Stimulated activated CD8-positive, alpha-beta memory T cell treated with anti-CD3 and anti-CD28 coated beads, Interleukin-4, amount 100 ng/mL, for 48 hours (primary cell): ENCODE measurements around the gene C11orf98.
"Not testable (repeated sequence)": the region's sequence is repeated elsewhere in the genome, so short reads cannot be mapped to it uniquely, and the experiment has no call there.

Source experiments
- DNase-seq: peaks from one replicate; pipeline ENCODE4 v3.0.0-alpha.2; 2020

C11orf98 gene

GRCh38 chr11:62648967-62649364 is 16.0 kb downstream of the C11orf98 start:
- DNase-seq: no peak

GRCh38 chr11:62648185-62648966 is 16.6 kb downstream of the C11orf98 start:
- DNase-seq: no peak

GRCh38 chr11:62647609-62648005 is 17.4 kb downstream of the C11orf98 start:
- no peak for DNase-seq

GRCh38 chr11:62646825-62647608 is 18.0 kb downstream of the C11orf98 start:
- DNase-seq: no peak

- DNase-seq: peak; percentile 99
These were observed 18.8 kb downstream of the C11orf98 start, which contains the start of gene GANAB for GRCh38 chr11:62645946-62646824. TSS of gene GANAB (minus strand) at chr11:62646613. CDS start at chr11:62646599, 14 bp downstream.

GRCh38 chr11:62645671-62645945 is 19.4 kb downstream of the C11orf98 start:
- DNase-seq: no peak

DNA sequence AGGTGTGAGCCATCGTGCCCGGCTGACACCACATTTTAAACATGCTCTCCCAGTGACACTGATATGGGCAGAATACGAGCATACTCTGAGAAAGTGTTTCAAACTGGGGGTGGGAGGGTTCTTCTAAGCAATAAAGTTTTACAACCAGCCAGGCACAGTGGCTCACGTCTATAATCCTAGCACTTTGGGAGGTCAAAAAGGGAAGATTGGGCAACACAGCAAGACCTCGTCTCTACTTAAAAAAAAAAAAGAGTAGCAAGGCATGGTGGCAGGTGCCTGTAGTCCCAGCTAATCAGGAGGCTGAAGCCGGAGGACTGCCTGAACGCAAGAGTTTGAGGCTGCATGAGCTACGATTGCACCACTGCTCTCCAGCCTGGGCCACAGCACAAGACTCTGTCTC is 20.8 kb downstream of the C11orf98 start:
- DNase-seq: no peak

DNA sequence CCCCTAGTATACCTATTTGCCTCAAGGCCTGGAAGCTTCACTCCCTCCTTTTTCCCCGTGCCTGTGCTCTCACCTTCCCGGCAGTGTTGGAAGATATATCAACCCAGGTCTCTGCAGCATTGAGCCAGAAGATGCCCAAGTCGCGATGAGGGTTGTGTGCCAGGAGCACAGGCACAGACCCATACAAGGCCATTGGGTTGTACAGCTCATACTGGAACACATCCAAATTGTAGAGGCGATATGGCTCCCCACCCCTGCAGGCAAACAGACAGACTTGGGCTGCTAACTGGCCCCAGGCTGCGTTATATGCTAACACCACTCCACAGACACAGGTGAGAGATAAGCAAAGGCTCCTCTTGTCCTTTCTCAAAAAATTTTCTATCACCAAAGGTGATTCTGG is 32.5 kb downstream of the C11orf98 start:
- DNase-seq: no peak

- DNase-seq: no peak
These were observed 37.3 kb downstream of the C11orf98 start for GRCh38 chr11:62627713-62628112.

GRCh38 chr11:62622476-62623089 is 42.4 kb downstream of the C11orf98 start:
- no peak for DNase-seq

DNA sequence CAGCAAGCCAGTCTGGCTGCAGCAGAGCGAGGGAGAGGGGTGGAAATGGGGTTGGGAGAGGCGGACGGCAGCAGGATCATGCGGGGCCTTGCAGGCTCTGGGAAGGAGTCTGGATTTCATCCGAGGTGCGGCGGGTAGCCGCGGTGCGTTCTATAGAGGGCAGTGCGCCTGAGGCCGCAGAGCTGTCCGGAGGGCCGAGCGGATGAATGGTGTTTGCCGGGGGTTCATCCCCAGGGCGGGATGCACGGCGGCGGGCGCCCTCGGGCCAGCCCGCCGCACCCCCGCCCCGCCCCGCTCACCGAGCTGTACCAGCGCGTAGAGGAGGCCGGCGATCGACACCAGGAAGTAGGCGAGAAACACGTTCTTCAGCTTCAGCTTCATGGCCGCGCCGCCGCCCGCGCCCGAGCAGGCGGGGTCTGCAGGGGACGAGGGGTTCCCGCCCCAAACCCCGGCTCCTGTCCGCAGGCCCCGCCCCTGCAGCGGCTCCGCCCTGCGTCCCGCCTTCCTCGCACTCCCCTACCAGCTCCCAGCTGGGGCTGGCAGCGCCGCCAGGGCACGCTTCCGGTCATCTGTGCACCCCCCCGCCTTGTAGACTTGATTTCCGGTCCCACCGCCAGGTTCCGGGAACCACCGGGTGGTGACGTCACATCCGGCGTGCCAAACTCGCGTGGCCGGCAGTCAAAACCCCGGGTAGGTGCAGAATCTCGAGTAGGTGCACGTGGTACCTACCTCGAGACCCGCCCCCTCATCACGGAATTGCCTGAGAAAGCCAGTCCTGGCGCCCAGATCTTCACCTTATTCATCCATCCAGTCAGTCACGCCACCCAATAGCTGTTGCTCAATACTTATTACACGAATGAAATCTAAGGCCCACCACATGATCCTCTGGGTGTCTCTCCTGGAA is 43.2 kb downstream of the C11orf98 start, which contains the start of gene B3GAT3:
Gene B3GAT3, minus strand, starts transcription at position 420 of the 904 bp plus-strand sequence. Its CDS starts 39 bp downstream, at position 381.
- DNase-seq: peak; percentile 99

GRCh38 chr11:62621027-62621566 is 43.9 kb downstream of the C11orf98 start:
- DNase-seq: no peak

DNA sequence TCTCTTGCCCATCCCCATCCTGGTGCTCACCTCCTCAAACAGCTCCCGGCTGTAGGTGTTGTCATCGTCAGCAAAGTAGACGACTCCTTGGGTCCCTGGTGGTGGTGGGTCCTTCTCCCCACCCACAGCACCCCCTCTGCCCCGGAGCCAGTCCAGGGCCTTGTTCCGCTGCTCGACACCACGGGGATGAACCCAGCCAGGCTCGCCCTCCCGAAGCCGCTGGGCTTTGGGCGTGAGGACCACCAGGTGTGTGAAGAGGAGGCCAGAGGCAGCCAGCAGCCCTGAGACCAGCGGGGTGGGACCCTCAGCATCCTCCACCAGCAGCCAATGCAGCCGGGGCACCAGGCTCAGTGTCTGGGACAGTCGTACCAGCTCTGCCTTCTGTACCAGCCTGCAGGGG is 48.1 kb downstream of the C11orf98 start:
- DNase-seq: not testable (repeated sequence)

- DNase-seq: no peak
These were observed 49.5 kb downstream of the C11orf98 start for GRCh38 chr11:62615521-62615920.

- DNase-seq: peak; percentile 64
These were observed 50.7 kb downstream of the C11orf98 start for GRCh38 chr11:62614275-62614674.

DNA sequence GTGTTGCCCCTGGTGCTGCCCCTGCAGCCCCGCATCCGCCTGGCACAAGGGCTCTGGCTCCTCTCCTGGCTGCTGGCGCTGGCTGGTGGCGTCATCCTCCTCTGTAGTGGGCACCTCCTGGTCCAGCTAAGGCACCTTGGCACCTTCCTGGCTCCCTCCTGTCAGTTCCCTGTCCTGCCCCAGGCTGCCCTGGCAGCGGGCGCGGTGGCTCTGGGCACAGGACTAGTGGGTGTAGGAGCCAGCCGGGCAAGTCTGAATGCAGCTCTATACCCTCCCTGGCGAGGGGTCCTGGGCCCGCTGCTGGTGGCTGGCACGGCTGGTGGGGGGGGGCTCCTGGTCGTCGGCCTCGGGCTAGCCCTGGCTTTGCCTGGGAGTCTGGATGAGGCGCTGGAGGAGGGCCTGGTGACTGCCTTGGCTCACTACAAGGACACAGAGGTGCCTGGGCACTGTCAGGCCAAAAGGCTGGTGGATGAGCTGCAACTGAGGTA is 51.7 kb downstream of the C11orf98 start:
- no peak for DNase-seq
